HFF-Myc (cell line): Measurements from ENCODE around the gene SSC5D.

ENCODE experiments used
- DNase-seq: peaks from one replicate; pipeline ENCODE4 v3.0.0-alpha.2; 2011; ENCODE audit warnings: low read depth; ENCODE audit errors: extremely low read depth
- H3K4me3 ChIP-seq: replicated peaks from 2 replicates; pipeline ENCODE4 v1.5.1; 2011; ENCODE audit warnings: low read depth, mild to moderate bottlenecking, control low read depth, low read length
- TF ChIP-seq, protein P1 (sequence below): IDR thresholded peaks from 2 replicates; pipeline ENCODE4 v1.5.1; 2012; ENCODE audit warnings: mild to moderate bottlenecking, low read depth, low read length, control low read depth; ENCODE audit errors: missing control alignments

The SSC5D gene

DNA sequence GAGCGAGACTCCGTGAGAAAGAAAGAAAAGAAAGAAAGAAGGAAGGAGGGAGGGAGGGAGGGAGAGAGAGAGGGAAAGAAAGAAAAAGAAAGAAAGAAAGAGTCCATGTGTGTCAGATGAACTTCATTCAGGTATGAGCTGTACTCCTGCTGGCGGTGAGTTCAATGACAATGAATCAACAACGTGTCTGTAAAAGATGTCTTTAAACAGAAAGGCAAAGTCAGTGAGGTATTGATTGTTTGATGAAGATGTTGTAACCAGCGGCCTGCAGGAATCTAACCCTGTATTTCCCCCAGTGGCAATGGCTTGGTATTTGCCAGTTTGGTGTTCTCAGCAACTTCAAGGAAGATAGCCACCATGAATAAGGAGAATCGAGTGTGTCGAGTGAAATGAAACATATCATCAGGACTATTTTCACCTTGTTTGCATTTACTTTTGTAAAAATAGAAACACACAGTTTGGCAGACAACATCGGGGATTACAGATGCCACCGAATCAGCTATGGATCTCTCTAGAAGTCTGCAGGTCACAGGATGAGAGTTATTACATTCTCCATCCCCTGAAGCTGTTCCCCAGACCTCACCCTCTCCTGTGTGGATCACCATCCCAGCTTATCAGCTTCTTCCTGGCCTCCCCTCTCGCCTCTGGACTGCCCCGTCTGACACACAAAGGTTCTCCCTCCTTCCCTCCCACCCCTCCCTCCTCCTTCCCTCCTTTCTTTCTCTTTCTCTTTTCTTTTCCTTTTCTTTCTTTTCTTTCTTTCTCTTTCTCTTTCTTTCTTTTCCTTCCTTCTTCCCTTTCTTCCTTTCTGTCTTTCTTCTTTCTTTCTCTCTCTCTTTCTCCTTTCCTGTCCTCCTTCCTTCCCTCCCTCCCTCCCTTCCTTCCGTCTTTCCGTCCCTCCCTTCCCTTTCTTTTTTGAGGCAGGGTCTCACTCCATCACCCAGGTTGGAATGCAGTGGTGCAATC, 65.3 kb downstream of the SSC5D start:
- DNase-seq, result no peak
- TF ChIP-seq, protein P1, sequence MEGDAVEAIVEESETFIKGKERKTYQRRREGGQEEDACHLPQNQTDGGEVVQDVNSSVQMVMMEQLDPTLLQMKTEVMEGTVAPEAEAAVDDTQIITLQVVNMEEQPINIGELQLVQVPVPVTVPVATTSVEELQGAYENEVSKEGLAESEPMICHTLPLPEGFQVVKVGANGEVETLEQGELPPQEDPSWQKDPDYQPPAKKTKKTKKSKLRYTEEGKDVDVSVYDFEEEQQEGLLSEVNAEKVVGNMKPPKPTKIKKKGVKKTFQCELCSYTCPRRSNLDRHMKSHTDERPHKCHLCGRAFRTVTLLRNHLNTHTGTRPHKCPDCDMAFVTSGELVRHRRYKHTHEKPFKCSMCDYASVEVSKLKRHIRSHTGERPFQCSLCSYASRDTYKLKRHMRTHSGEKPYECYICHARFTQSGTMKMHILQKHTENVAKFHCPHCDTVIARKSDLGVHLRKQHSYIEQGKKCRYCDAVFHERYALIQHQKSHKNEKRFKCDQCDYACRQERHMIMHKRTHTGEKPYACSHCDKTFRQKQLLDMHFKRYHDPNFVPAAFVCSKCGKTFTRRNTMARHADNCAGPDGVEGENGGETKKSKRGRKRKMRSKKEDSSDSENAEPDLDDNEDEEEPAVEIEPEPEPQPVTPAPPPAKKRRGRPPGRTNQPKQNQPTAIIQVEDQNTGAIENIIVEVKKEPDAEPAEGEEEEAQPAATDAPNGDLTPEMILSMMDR, result no peak

GRCh38 chr19:55554302-55554701, 66.1 kb downstream of the SSC5D start:
- H3K4me3 ChIP-seq, result no peak overlapping the region
- TF ChIP-seq, protein P1, result no peak
- DNase-seq, result no peak

More for the DNA sequence above, 65.3 kb downstream of the SSC5D start:
- H3K4me3 ChIP-seq, result no peak overlapping the region

GRCh38 chr19:55554741-55555152, 66.5 kb downstream of the SSC5D start:
- H3K4me3 ChIP-seq, result no peak overlapping the region
- no peak for DNase-seq
- TF ChIP-seq, protein P1, result no peak

- no peak overlapping the region for H3K4me3 ChIP-seq
- no peak for DNase-seq
- TF ChIP-seq, protein P1, result no peak
Observed at GRCh38 chr19:55559684-55560083, 71.4 kb downstream of the SSC5D start.

GRCh38 chr19:55563261-55563690, 75.0 kb downstream of the SSC5D start:
- H3K4me3 ChIP-seq, result no peak overlapping the region
- TF ChIP-seq, protein P1, result no peak
- no peak for DNase-seq

- H3K4me3 ChIP-seq, result no peak overlapping the region
- TF ChIP-seq, protein P1, result no peak
- no peak for DNase-seq
Observed at GRCh38 chr19:55566823-55567222, 78.6 kb downstream of the SSC5D start.
